Astrocyte (in vitro differentiated cells and primary cell): ENCODE results near the gene RD3L.

Source experiments
- EZH2 ChIP-seq: IDR thresholded peaks from 2 replicates; pipeline ENCODE4 v1.6.1; 2012; ENCODE audit warnings: mild to moderate bottlenecking, low read length, inconsistent platforms; ENCODE audit not compliant: insufficient read depth
- TF ChIP-seq, protein P1 (sequence below): IDR thresholded peaks from 2 replicates; pipeline ENCODE4 v1.5.1; 2011; ENCODE audit warnings: low read depth, mild to moderate bottlenecking, inconsistent platforms, low read length, moderate library complexity; ENCODE audit not compliant: insufficient read depth

DNA sequence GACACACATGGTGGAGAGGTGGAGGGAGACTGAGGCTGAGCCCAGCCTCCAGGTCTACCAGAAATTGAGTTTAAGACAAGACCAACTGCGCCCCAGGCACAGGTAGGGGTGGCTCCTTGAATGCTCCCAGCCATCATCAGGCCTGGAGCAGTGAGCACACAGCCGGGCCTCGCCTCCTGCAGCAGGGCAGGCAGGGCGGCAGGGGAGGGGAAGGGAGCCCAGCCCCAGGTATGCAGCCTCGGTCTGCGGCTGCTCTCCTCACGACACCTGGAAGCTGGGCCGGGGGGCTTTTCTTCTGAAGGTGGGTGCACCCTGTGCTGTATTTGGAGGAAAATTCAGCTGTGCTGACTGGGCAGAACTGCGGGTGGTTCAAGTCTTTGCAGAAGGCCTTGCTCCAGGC lies 43.6 kb downstream of the RD3L start:
- no peak for TF ChIP-seq EZH2
- TF ChIP-seq, protein P1, sequence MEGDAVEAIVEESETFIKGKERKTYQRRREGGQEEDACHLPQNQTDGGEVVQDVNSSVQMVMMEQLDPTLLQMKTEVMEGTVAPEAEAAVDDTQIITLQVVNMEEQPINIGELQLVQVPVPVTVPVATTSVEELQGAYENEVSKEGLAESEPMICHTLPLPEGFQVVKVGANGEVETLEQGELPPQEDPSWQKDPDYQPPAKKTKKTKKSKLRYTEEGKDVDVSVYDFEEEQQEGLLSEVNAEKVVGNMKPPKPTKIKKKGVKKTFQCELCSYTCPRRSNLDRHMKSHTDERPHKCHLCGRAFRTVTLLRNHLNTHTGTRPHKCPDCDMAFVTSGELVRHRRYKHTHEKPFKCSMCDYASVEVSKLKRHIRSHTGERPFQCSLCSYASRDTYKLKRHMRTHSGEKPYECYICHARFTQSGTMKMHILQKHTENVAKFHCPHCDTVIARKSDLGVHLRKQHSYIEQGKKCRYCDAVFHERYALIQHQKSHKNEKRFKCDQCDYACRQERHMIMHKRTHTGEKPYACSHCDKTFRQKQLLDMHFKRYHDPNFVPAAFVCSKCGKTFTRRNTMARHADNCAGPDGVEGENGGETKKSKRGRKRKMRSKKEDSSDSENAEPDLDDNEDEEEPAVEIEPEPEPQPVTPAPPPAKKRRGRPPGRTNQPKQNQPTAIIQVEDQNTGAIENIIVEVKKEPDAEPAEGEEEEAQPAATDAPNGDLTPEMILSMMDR, result no peak
